KOPT-K1 (cell line): ENCODE results near the gene BCAR1.
"Not testable (repeated sequence)": the region's sequence is repeated elsewhere in the genome, so short reads cannot be mapped to it uniquely, and the experiment has no call there.

ENCODE experiments used
- H3K27ac ChIP-seq: fragments of 200-600 bp; sonication (generic); 2 replicates; pipeline ENCODE4 v1.5.1; 2016; ENCODE audit warnings: antibody characterized with exemption, mild to moderate bottlenecking, low read depth, low read length; ENCODE audit not compliant: poor library complexity, severe bottlenecking
- H3K36me3 ChIP-seq: fragments of 200-600 bp; sonication (generic); 2 replicates; pipeline ENCODE4 v1.5.1; 2017; ENCODE audit warnings: antibody characterized with exemption, mild to moderate bottlenecking, low read length, moderate library complexity; ENCODE audit not compliant: insufficient read depth
- H3K9me3 ChIP-seq: fragments of 200-600 bp; sonication (generic); 2 replicates; pipeline ENCODE4 v1.5.1; 2017; ENCODE audit warnings: antibody characterized with exemption, low read length, mild to moderate bottlenecking; ENCODE audit not compliant: insufficient read depth, poor library complexity, severe bottlenecking

The BCAR1 gene

GRCh38 chr16:75216127-75216526, 35.3 kb downstream of the BCAR1 start:
- Histone ChIP-seq H3K9me3 (no peaks in the 10 kb centered on the region), H3K27ac (no peak overlapping the region), H3K36me3 (no peaks in the 10 kb centered on the region)

- H3K27ac ChIP-seq, H3K36me3 ChIP-seq, H3K9me3 ChIP-seq: not testable (repeated sequence)
Observed at GRCh38 chr16:75211286-75211685, 40.1 kb downstream of the BCAR1 start.

- no peak overlapping the region for H3K27ac ChIP-seq
- no peaks in the 10 kb centered on the region for H3K9me3 ChIP-seq
- H3K36me3 ChIP-seq = no peaks in the 10 kb centered on the region
Observed at GRCh38 chr16:75209944-75210343, 41.5 kb downstream of the BCAR1 start.

GRCh38 chr16:75209514-75209913, 41.9 kb downstream of the BCAR1 start:
- H3K36me3 ChIP-seq, H3K9me3 ChIP-seq, H3K27ac ChIP-seq: not testable (repeated sequence)

- no peak overlapping the region for H3K27ac ChIP-seq
Observed at GRCh38 chr16:75208861-75209505, 42.4 kb downstream of the BCAR1 start.

GRCh38 chr16:75208242-75208825, 43.1 kb downstream of the BCAR1 start:
- Histone ChIP-seq H3K36me3 (no peaks in the 10 kb centered on the region), H3K9me3 (no peaks in the 10 kb centered on the region), H3K27ac (no peak overlapping the region)

More at GRCh38 chr16:75208861-75209505, 42.4 kb downstream of the BCAR1 start:
- no peaks in the 10 kb centered on the region for H3K9me3 ChIP-seq
- no peaks in the 10 kb centered on the region for H3K36me3 ChIP-seq

- H3K36me3 ChIP-seq = no peaks in the 10 kb centered on the region
- H3K9me3 ChIP-seq = no peaks in the 10 kb centered on the region
- no peak overlapping the region for H3K27ac ChIP-seq
Observed at GRCh38 chr16:75207831-75208230, 43.6 kb downstream of the BCAR1 start.

- H3K9me3 ChIP-seq = no peaks in the 10 kb centered on the region
- H3K27ac ChIP-seq = no peak within 1 kb of the TSS
- no peaks in the 10 kb centered on the region for H3K36me3 ChIP-seq
Observed at GRCh38 chr16:75206749-75207451, 44.5 kb downstream of the BCAR1 start, which contains the start of gene CTRB2. CTRB2 (minus strand) TSS chr16:75207161; CDS start chr16:75207141, 20 bp downstream.

- not testable (repeated sequence) for H3K27ac ChIP-seq, H3K36me3 ChIP-seq, H3K9me3 ChIP-seq
Observed at GRCh38 chr16:75205961-75206748, 45.3 kb downstream of the BCAR1 start.

- H3K27ac ChIP-seq, H3K36me3 ChIP-seq, H3K9me3 ChIP-seq: not testable (repeated sequence)
Observed at GRCh38 chr16:75205438-75205837, 46.0 kb downstream of the BCAR1 start.

- H3K36me3 ChIP-seq, H3K9me3 ChIP-seq, H3K27ac ChIP-seq: not testable (repeated sequence)
Observed at GRCh38 chr16:75204905-75205304, 46.5 kb downstream of the BCAR1 start.

- Histone ChIP-seq H3K9me3 (no peaks in the 10 kb centered on the region), H3K36me3 (no peaks in the 10 kb centered on the region), H3K27ac (no peak overlapping the region)
Observed at GRCh38 chr16:75204410-75204758, 47.0 kb downstream of the BCAR1 start.

GRCh38 chr16:75203667-75204409, 47.6 kb downstream of the BCAR1 start:
- Histone ChIP-seq H3K36me3 (no peaks in the 10 kb centered on the region), H3K9me3 (no peaks in the 10 kb centered on the region), H3K27ac (no peak overlapping the region)

- no peaks in the 10 kb centered on the region for H3K36me3 ChIP-seq
- H3K27ac ChIP-seq = no peak overlapping the region
- no peaks in the 10 kb centered on the region for H3K9me3 ChIP-seq
Observed at GRCh38 chr16:75203096-75203495, 48.3 kb downstream of the BCAR1 start.
